HEK293 (cell line): ENCODE data around the gene EPPIN.
"Not testable (repeated sequence)": the region's sequence is repeated elsewhere in the genome, so short reads cannot be mapped to it uniquely, and the experiment has no call there.

Experiments used
- PBX3 ChIP-seq: sonication (generic); formaldehyde crosslinking; IDR thresholded peaks from 2 replicates; pipeline ENCODE4 v1.8.1; 2022; ENCODE audit warnings: mild to moderate bottlenecking, moderate library complexity, missing genetic modification reagents
- TCF7L2 ChIP-seq: IDR thresholded peaks from 2 replicates; pipeline ENCODE4 v1.6.1; 2011; ENCODE audit warnings: low read depth, mild to moderate bottlenecking, inconsistent platforms, low read length, moderate library complexity, borderline replicate concordance
- TRIM28 ChIP-seq: IDR thresholded peaks from 2 replicates; pipeline ENCODE4 v1.6.1; 2011; ENCODE audit warnings: low read length, control low read depth, borderline replicate concordance
- ZNF239 ChIP-seq: fragments of 450-650 bp; formaldehyde crosslinking; IDR thresholded peaks from 2 replicates; pipeline ENCODE4 v1.5.1; 2016; ENCODE audit warnings: missing biosample characterization, missing genetic modification characterization
- ZNF248 ChIP-seq: fragments of 450-650 bp; formaldehyde crosslinking; IDR thresholded peaks from 2 replicates; pipeline ENCODE4 v1.5.1; 2017; ENCODE audit warnings: missing biosample characterization, missing genetic modification characterization
- ZNF510 ChIP-seq: fragments of 450-650 bp; formaldehyde crosslinking; IDR thresholded peaks from 2 replicates; pipeline ENCODE4 v1.5.1; 2018; ENCODE audit warnings: mild to moderate bottlenecking, missing genetic modification characterization, missing biosample characterization; ENCODE audit not compliant: insufficient replicate concordance
- TF ChIP-seq, protein P1 (sequence below): fragments of 450-650 bp; formaldehyde crosslinking; IDR thresholded peaks from 2 replicates; pipeline ENCODE4 v1.5.1; 2016; ENCODE audit warnings: missing biosample characterization, missing genetic modification characterization
- TF ChIP-seq, protein P2 (sequence below): fragments of 450-650 bp; formaldehyde crosslinking; IDR thresholded peaks from 2 replicates; pipeline ENCODE4 v1.5.1; 2017; ENCODE audit warnings: missing biosample characterization, missing genetic modification characterization
- TF ChIP-seq, protein P3 (sequence below): IDR thresholded peaks from 2 replicates; pipeline ENCODE4 v1.6.1; 2011; ENCODE audit warnings: mild to moderate bottlenecking, low read depth, low read length, borderline replicate concordance
- TF ChIP-seq, protein P4 (sequence below): fragments of 450-650 bp; formaldehyde crosslinking; IDR thresholded peaks from 2 replicates; pipeline ENCODE4 v1.5.1; 2017; ENCODE audit warnings: missing biosample characterization, mild to moderate bottlenecking, missing genetic modification characterization, moderate library complexity
- TF ChIP-seq, protein P5 (sequence below): fragments of 450-650 bp; formaldehyde crosslinking; IDR thresholded peaks from 2 replicates; pipeline ENCODE4 v1.5.1; 2016; ENCODE audit warnings: missing biosample characterization, missing genetic modification characterization

DNA sequence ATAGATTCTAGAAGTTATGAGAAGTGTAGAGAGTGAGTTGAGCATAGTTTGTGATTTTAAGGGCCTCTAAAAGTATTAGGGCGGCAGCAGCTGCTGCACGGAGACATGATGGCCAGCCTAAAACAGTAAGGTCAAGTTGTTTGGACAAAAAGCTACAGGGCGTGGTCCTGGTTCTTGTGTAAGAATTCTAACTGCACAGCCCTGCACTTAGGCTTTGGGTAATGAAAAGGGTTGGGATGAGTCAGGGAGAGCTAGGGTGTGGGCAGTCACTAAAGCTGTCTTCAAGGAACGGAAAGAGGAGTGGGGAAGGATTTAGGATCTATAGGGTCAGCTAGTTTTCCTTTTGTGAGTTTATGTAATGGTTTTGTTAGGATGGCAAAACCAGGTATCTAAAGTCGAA, 38.8 kb upstream of the EPPIN start:
- TF ChIP-seq ZNF239 (tag by site-specific recombination); PBX3 (CRISPR knock-in tag); ZNF248 (tag by site-specific recombination); ZNF510 (tag by site-specific recombination); TCF7L2; TRIM28: not testable (repeated sequence)
- TF ChIP-seq, protein P1, sequence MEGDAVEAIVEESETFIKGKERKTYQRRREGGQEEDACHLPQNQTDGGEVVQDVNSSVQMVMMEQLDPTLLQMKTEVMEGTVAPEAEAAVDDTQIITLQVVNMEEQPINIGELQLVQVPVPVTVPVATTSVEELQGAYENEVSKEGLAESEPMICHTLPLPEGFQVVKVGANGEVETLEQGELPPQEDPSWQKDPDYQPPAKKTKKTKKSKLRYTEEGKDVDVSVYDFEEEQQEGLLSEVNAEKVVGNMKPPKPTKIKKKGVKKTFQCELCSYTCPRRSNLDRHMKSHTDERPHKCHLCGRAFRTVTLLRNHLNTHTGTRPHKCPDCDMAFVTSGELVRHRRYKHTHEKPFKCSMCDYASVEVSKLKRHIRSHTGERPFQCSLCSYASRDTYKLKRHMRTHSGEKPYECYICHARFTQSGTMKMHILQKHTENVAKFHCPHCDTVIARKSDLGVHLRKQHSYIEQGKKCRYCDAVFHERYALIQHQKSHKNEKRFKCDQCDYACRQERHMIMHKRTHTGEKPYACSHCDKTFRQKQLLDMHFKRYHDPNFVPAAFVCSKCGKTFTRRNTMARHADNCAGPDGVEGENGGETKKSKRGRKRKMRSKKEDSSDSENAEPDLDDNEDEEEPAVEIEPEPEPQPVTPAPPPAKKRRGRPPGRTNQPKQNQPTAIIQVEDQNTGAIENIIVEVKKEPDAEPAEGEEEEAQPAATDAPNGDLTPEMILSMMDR (tag by site-specific recombination), result not testable (repeated sequence)
- TF ChIP-seq, protein P2, sequence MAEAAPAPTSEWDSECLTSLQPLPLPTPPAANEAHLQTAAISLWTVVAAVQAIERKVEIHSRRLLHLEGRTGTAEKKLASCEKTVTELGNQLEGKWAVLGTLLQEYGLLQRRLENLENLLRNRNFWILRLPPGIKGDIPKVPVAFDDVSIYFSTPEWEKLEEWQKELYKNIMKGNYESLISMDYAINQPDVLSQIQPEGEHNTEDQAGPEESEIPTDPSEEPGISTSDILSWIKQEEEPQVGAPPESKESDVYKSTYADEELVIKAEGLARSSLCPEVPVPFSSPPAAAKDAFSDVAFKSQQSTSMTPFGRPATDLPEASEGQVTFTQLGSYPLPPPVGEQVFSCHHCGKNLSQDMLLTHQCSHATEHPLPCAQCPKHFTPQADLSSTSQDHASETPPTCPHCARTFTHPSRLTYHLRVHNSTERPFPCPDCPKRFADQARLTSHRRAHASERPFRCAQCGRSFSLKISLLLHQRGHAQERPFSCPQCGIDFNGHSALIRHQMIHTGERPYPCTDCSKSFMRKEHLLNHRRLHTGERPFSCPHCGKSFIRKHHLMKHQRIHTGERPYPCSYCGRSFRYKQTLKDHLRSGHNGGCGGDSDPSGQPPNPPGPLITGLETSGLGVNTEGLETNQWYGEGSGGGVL (tag by site-specific recombination), result not testable (repeated sequence)
- TF ChIP-seq, protein P3, sequence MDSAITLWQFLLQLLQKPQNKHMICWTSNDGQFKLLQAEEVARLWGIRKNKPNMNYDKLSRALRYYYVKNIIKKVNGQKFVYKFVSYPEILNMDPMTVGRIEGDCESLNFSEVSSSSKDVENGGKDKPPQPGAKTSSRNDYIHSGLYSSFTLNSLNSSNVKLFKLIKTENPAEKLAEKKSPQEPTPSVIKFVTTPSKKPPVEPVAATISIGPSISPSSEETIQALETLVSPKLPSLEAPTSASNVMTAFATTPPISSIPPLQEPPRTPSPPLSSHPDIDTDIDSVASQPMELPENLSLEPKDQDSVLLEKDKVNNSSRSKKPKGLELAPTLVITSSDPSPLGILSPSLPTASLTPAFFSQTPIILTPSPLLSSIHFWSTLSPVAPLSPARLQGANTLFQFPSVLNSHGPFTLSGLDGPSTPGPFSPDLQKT, result not testable (repeated sequence)
- TF ChIP-seq, protein P4, sequence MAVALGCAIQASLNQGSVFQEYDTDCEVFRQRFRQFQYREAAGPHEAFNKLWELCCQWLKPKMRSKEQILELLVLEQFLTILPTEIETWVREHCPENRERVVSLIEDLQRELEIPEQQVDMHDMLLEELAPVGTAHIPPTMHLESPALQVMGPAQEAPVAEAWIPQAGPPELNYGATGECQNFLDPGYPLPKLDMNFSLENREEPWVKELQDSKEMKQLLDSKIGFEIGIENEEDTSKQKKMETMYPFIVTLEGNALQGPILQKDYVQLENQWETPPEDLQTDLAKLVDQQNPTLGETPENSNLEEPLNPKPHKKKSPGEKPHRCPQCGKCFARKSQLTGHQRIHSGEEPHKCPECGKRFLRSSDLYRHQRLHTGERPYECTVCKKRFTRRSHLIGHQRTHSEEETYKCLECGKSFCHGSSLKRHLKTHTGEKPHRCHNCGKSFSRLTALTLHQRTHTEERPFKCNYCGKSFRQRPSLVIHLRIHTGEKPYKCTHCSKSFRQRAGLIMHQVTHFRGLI (tag by site-specific recombination), result not testable (repeated sequence)
- TF ChIP-seq, protein P5, sequence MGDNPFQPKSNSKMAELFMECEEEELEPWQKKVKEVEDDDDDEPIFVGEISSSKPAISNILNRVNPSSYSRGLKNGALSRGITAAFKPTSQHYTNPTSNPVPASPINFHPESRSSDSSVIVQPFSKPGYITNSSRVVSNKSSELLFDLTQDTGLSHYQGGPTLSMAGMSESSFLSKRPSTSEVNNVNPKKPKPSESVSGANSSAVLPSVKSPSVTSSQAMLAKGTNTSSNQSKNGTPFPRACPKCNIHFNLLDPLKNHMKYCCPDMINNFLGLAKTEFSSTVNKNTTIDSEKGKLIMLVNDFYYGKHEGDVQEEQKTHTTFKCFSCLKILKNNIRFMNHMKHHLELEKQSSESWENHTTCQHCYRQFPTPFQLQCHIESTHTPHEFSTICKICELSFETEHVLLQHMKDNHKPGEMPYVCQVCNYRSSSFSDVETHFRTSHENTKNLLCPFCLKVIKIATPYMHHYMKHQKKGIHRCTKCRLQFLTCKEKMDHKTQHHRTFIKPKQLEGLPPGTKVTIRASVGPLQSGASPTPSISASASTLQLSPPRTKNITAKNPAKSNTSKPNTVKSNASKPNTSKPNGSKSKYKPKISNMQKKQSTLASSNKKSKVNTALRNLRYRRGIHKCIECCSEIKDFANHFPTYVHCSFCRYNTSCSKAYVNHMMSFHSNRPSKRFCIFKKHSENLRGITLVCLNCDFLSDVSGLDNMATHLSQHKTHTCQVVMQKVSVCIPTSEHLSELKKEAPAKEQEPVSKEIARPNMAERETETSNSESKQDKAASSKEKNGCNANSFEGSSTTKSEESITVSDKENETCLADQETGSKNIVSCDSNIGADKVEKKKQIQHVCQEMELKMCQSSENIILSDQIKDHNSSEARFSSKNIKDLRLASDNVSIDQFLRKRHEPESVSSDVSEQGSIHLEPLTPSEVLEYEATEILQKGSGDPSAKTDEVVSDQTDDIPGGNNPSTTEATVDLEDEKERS (tag by site-specific recombination), result not testable (repeated sequence)
